SH-SY5Y (cell line): Measurements from ENCODE around the gene HMCN1.

Source experiments
- GATA2 ChIP-seq: IDR thresholded peaks from 2 replicates; pipeline ENCODE4 v1.6.1; 2011; ENCODE audit warnings: mild to moderate bottlenecking, low read depth, low read length
- GATA3 ChIP-seq: IDR thresholded peaks from 2 replicates; pipeline ENCODE4 v1.6.1; 2011; ENCODE audit warnings: low read depth, mild to moderate bottlenecking, low read length, moderate library complexity

DNA sequence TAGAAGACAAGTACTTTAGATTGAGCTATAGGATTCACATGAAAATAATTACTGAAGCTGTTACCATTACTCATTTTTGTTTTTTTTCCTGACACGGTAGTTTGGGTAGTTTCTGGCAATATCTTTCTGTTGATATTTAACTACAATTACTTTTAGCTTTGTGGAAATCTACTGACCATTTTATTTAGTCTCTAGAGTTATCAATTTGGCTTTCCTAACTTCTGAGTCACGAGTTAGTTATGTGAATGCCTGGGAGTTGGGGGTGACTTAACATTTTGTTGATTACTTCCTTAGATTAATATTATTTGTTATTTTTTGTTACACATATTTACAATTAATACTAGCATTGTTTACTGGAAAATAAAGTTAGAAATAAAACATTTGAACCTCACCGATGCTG lies 160.6 kb downstream of the HMCN1 start:
- no peak for TF ChIP-seq GATA2
- TF ChIP-seq GATA3, result no peak
